ENCODE data around the gene RNU4-1.

DNA sequence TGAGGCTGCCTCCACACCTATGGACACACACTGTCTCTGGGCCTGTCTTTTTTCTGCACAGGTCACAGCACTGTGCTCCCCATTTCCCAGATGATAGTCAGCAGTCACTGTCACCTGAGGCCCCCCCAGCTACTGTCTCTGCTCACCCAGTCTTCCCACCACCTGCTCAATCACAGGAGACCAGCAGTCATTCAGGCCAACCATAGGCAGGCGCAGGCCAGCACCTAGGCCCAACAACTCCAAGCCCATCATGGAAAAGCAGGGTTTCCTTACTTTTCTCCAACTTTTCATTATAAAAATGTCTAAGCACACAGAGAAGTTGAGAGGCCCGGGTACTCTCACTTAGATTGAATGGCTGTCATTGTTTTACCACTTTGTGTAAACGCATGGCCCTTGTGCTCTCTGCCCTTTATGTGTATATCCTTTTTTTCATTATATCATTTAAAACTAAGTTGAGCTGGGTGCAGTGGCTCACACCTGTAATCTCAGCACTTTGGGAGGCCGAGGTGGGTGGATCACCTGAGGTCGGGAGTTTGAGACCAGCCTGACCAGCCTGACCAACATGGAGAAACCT is 34.6 kb downstream of the RNU4-1 start:
- TF ChIP-seq, protein P1, sequence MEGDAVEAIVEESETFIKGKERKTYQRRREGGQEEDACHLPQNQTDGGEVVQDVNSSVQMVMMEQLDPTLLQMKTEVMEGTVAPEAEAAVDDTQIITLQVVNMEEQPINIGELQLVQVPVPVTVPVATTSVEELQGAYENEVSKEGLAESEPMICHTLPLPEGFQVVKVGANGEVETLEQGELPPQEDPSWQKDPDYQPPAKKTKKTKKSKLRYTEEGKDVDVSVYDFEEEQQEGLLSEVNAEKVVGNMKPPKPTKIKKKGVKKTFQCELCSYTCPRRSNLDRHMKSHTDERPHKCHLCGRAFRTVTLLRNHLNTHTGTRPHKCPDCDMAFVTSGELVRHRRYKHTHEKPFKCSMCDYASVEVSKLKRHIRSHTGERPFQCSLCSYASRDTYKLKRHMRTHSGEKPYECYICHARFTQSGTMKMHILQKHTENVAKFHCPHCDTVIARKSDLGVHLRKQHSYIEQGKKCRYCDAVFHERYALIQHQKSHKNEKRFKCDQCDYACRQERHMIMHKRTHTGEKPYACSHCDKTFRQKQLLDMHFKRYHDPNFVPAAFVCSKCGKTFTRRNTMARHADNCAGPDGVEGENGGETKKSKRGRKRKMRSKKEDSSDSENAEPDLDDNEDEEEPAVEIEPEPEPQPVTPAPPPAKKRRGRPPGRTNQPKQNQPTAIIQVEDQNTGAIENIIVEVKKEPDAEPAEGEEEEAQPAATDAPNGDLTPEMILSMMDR (conservative IDR thresholded peaks at IDR 0.05; ENCODE audit: low read length) = no peak
- no peak for TF ChIP-seq EZH2phosphoT487 (IDR thresholded peaks at IDR 0.05; ENCODE audit: borderline replicate concordance, low read depth, low read length)

All from OCI-LY7 (cell line).